GM12892 (cell line): ENCODE measurements around the gene TLE7.

Experiments
- POLR2AphosphoS5 ChIP-seq: IDR thresholded peaks from 2 replicates; pipeline ENCODE4 v1.6.1; 2011; ENCODE audit warnings: low read depth, low read length, control low read depth
- TAF1 ChIP-seq: IDR thresholded peaks from 2 replicates; pipeline ENCODE4 v1.6.1; 2011; ENCODE audit warnings: low read depth, mild to moderate bottlenecking, control low read depth, low read length, borderline replicate concordance

- no peak for TF ChIP-seq POLR2AphosphoS5
- no peak for TF ChIP-seq TAF1
Observed at GRCh38 chr16:71449020-71449419, 7.2 kb upstream of the TLE7 start.
